KMS-11 (cell line): Measurements from ENCODE around the gene PRRT4.

Experiments used
- H2AFZ ChIP-seq: fragments of 200-600 bp; sonication (generic); 2 replicates; pipeline ENCODE4 v1.6.1; 2016; ENCODE audit warnings: antibody characterized with exemption, mixed run types, low read depth
- H3K27ac ChIP-seq: fragments of 200-600 bp; sonication (generic); 2 replicates; pipeline ENCODE4 v1.6.1; 2016; ENCODE audit warnings: mild to moderate bottlenecking, mixed run types
- H3K27me3 ChIP-seq: fragments of 200-600 bp; sonication (generic); 2 replicates; pipeline ENCODE4 v1.6.1; 2017; ENCODE audit warnings: mild to moderate bottlenecking, low read depth, mixed run types, moderate library complexity; ENCODE audit not compliant: insufficient read depth
- H3K36me3 ChIP-seq: fragments of 200-600 bp; sonication (generic); 2 replicates; pipeline ENCODE4 v1.6.1; 2017; ENCODE audit warnings: mild to moderate bottlenecking, mixed run types; ENCODE audit not compliant: insufficient read depth
- H3K4me1 ChIP-seq: fragments of 200-600 bp; sonication (generic); 2 replicates; pipeline ENCODE4 v1.6.1; 2016; ENCODE audit warnings: mild to moderate bottlenecking, low read depth, mixed run types; ENCODE audit not compliant: poor library complexity, severe bottlenecking
- H3K4me2 ChIP-seq: fragments of 200-600 bp; sonication (generic); 2 replicates; pipeline ENCODE4 v1.7.0; 2016; ENCODE audit warnings: mild to moderate bottlenecking, mixed run types
- H3K4me3 ChIP-seq: fragments of 200-600 bp; sonication (generic); IDR thresholded peaks from 2 replicates; pipeline ENCODE4 v1.6.1; 2017; ENCODE audit warnings: low read depth, low read length, mixed read lengths; ENCODE audit not compliant: insufficient read depth
- H3K79me2 ChIP-seq: fragments of 200-600 bp; sonication (generic); 2 replicates; pipeline ENCODE4 v1.6.1; 2016; ENCODE audit warnings: low read depth, mixed run types; ENCODE audit not compliant: insufficient read depth
- H3K9ac ChIP-seq: fragments of 200-600 bp; sonication (generic); 2 replicates; pipeline ENCODE4 v1.6.1; 2016; ENCODE audit warnings: mild to moderate bottlenecking, mixed run types
- H4K20me1 ChIP-seq: fragments of 200-600 bp; sonication (generic); 2 replicates; pipeline ENCODE4 v1.6.1; 2016; ENCODE audit warnings: mild to moderate bottlenecking, mixed run types; ENCODE audit not compliant: insufficient read depth
- TF ChIP-seq, protein P1 (sequence below): fragments of 200-600 bp; sonication (generic); conservative IDR thresholded peaks from 2 replicates; pipeline ENCODE4 v1.6.1; 2017; ENCODE audit warnings: low read depth, mild to moderate bottlenecking, antibody characterized with exemption, low read length, moderate library complexity, mixed read lengths

The PRRT4 gene

DNA sequence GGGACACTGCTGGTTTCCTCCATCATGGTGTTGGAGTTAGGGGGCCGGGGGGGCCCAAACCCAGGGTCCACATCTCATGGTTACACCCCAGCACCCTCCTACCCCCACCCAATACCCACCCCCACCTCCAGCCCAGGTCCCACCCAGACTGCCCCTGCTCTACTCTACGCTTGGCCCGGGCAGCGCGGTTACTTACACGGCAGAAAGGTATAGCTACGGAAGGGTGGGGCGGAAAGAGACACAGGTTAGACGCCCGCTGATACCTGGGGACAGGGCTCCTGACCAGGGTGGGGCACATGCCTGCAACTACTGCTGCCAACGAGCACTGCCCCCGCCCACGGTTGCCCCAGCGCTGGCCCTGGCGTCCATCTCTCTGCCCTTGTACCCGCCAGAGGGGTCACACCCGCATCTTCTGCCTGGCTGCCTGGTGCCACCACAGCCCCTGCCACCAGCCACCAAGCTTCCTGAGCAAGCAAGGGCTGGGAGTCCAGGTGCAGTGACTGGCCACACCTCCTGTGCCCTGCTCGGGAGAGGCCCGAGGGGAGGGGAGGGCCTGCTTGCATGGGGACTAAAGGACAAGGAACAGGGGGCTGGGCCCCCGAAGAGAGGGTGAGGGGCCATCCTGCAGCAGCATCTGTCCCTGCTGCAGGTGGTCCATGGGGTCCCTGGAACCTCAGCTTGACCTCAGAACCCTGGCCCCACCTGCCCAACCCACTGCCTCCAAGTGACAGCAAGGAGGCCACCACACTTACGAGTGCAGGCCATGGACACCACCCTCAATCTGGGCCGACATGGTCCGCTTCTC lies 32.2 kb upstream of the PRRT4 start:
- Histone ChIP-seq H3K9ac (no peak overlapping the region), H2AFZ (no peak overlapping the region), H3K27me3 (no peaks in the 10 kb centered on the region; the same call in 1 of the 2 replicates), H3K4me3 (no peak overlapping the region), H3K4me2 (no peak overlapping the region), H3K36me3 (peaks cover 7% of the 10 kb centered on the region; the same call in 1 of the 2 replicates), H4K20me1 (no peaks in the 10 kb centered on the region), H3K27ac (no peak overlapping the region), H3K79me2 (no peaks in the 10 kb centered on the region), H3K4me1 (no peaks in the 10 kb centered on the region)
- TF ChIP-seq, protein P1, sequence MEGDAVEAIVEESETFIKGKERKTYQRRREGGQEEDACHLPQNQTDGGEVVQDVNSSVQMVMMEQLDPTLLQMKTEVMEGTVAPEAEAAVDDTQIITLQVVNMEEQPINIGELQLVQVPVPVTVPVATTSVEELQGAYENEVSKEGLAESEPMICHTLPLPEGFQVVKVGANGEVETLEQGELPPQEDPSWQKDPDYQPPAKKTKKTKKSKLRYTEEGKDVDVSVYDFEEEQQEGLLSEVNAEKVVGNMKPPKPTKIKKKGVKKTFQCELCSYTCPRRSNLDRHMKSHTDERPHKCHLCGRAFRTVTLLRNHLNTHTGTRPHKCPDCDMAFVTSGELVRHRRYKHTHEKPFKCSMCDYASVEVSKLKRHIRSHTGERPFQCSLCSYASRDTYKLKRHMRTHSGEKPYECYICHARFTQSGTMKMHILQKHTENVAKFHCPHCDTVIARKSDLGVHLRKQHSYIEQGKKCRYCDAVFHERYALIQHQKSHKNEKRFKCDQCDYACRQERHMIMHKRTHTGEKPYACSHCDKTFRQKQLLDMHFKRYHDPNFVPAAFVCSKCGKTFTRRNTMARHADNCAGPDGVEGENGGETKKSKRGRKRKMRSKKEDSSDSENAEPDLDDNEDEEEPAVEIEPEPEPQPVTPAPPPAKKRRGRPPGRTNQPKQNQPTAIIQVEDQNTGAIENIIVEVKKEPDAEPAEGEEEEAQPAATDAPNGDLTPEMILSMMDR, result no peak

DNA sequence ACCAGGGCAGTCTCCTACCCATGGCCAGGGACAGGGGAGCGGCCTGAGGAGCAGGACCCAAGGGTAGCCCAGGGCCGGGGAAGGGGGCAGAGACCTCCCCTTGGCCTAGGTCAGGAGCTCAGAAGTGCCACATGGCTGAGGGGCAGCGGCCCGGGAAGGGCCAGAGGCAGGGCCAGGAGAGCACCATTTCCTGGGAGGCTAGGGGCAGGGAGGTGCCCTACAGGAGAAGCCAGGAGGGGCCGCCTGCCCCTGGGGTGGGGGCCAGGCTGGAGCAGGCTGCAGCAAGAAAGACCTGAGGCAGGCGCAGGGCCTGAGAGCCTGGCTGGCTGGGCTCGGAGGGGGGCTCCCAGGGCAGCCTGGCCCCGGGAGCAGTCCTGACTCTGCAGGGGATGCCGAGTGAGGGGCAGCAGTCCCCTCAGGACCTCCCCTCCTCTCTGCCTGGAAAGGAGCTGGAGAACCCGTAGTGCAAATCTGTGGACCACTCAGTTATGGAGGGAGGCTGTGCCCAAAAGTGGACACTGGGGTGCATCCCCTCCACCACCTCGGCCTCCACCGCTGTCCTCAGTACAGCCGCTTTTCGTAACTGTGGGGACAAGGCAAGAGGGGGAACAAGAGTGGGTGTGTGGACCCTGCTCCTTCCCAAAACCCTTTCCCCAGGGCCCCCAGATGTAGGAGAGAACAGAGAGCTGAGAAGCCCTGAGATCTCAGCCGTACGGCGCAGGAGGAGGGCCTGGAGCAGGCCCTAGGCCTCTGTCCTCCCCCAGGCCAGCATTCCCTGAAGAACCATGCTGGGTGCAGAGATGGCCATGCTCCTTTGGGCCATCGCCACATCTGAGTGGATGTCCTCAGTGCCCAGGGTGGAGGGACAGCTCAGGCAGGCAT lies 31.2 kb upstream of the PRRT4 start:
- Histone ChIP-seq H3K36me3 (no peaks in the 10 kb centered on the region), H4K20me1 (no peaks in the 10 kb centered on the region), H3K9ac (no peak overlapping the region)

DNA sequence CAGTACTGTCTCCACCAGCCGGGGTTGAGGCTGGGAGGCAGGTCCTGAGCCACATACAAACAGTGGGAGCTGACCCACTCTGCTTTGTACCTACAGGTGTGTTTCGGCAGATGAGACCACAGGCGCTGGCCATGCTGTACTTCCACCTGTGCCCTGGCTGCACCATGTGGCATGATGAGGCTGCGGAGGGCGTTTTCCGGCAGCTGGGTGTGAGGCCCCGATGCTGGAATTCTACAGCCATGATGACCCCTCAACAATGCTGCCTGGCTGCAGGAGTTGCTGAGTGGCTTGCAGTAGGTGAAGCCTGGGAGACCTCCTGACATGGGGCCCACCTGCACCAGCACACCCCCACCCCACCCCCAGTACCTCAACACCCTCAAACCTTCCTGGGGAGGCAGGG lies 30.3 kb upstream of the PRRT4 start:
- no peak overlapping the region for H3K4me2 ChIP-seq
- H3K4me1 ChIP-seq, result no peaks in the 10 kb centered on the region
- H3K36me3 ChIP-seq, result no peaks in the 10 kb centered on the region
- H4K20me1 ChIP-seq, result no peaks in the 10 kb centered on the region
- H2AFZ ChIP-seq, result no peak overlapping the region
- TF ChIP-seq, protein P1, result no peak
- H3K27me3 ChIP-seq, result no peaks in the 10 kb centered on the region; the same call in 1 of the 2 replicates
- H3K4me3 ChIP-seq, result no peak overlapping the region
- H3K27ac ChIP-seq, result no peak overlapping the region
- H3K9ac ChIP-seq, result no peak overlapping the region
- no peaks in the 10 kb centered on the region for H3K79me2 ChIP-seq

More for the DNA sequence above, 31.2 kb upstream of the PRRT4 start:
- TF ChIP-seq, protein P1, result no peak
- Histone ChIP-seq H3K4me1 (no peaks in the 10 kb centered on the region), H3K27me3 (no peaks in the 10 kb centered on the region; the same call in 1 of the 2 replicates), H3K4me3 (no peak overlapping the region), H3K4me2 (no peak overlapping the region), H2AFZ (no peak overlapping the region), H3K27ac (no peak overlapping the region), H3K79me2 (no peaks in the 10 kb centered on the region)

DNA sequence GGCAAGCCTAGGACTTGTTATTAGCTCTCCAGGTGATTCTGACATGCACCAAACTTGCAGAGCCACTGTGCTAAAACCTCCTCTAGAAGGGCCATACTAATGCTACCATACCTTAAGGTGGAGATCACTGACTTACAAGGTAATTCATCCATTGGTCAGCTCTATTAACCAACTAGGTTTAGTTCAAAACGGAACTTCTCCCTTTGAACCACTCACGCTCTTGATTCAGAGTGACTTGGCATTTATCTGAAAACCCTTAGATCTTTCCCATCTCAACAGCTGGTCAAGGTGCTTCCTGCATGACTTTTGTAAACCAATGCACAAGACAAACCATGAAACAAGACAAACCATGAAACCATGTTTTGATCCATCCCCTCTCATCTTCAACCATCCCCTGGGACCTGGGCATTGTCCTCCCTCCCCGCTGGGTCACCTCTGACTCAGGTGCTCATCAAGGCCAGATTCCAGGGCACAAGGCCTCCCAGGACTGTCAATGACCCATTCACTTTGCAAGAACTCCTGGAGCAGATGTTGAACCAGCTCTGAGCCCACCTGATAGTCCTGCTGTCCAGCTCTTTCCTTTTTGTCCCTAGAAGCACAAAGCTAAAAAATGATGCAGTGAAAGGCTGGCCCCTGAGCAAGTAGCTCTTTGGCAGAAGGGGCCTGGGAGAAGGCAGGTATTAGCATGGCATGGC lies 29.5 kb upstream of the PRRT4 start:
- no peaks in the 10 kb centered on the region for H3K36me3 ChIP-seq
- no peak overlapping the region for H3K9ac ChIP-seq
- TF ChIP-seq, protein P1, result no peak
- H3K4me2 ChIP-seq, result no peak overlapping the region
- no peak overlapping the region for H3K27ac ChIP-seq
- no peaks in the 10 kb centered on the region; the same call in 1 of the 2 replicates for H3K27me3 ChIP-seq
- no peak overlapping the region for H3K4me3 ChIP-seq
- no peaks in the 10 kb centered on the region for H3K4me1 ChIP-seq
- no peak overlapping the region for H2AFZ ChIP-seq
- H4K20me1 ChIP-seq, result no peaks in the 10 kb centered on the region
- H3K79me2 ChIP-seq, result no peaks in the 10 kb centered on the region
